WTC11 (cell line): ENCODE measurements around the gene FBXL16.

Source experiments
- ATF1 ChIP-seq: sonication (generic); formaldehyde crosslinking; IDR thresholded peaks from 2 replicates; pipeline ENCODE4 v1.8.1; 2023; ENCODE audit warnings: mild to moderate bottlenecking, moderate library complexity, missing genetic modification reagents
- ATF6 ChIP-seq: sonication (generic); formaldehyde crosslinking; IDR thresholded peaks from 2 replicates; pipeline ENCODE4 v1.8.1; 2023; ENCODE audit warnings: mild to moderate bottlenecking, missing genetic modification reagents
- CREB1 ChIP-seq: sonication (generic); formaldehyde crosslinking; IDR thresholded peaks from 2 replicates; pipeline ENCODE4 v1.8.0; 2023; ENCODE audit warnings: mild to moderate bottlenecking, missing genetic modification reagents
- MAX ChIP-seq: sonication (generic); formaldehyde crosslinking; IDR thresholded peaks from 2 replicates; pipeline ENCODE4 v1.8.0; 2022; ENCODE audit warnings: mild to moderate bottlenecking, missing genetic modification reagents
- ZNF121 ChIP-seq: sonication (generic); formaldehyde crosslinking; IDR thresholded peaks from 2 replicates; pipeline ENCODE4 v1.8.0; 2023; ENCODE audit warnings: missing genetic modification reagents
- ZNF263 ChIP-seq: sonication (generic); formaldehyde crosslinking; IDR thresholded peaks from 2 replicates; pipeline ENCODE4 v1.8.1; 2022; ENCODE audit warnings: low read depth, mild to moderate bottlenecking, moderate library complexity, missing genetic modification reagents
- TF ChIP-seq, protein P1 (sequence below): fragments of 200-600 bp; IDR thresholded peaks from 2 replicates; pipeline ENCODE4 v1.8.0; 2022; ENCODE audit warnings: antibody characterized with exemption
- TF ChIP-seq, protein P2 (sequence below): sonication (generic); formaldehyde crosslinking; IDR thresholded peaks from 2 replicates; pipeline ENCODE4 v1.8.1; 2022; ENCODE audit warnings: low read depth, mild to moderate bottlenecking, moderate library complexity, missing genetic modification reagents, borderline replicate concordance
- TF ChIP-seq, protein P3 (sequence below): sonication (generic); formaldehyde crosslinking; IDR thresholded peaks from 2 replicates; pipeline ENCODE4 v1.8.0; 2022; ENCODE audit warnings: missing genetic modification reagents

GRCh38 chr16:714558-715476, 9.2 kb upstream of the FBXL16 start, which contains the start of gene METRN:
- TF ChIP-seq, protein P1, sequence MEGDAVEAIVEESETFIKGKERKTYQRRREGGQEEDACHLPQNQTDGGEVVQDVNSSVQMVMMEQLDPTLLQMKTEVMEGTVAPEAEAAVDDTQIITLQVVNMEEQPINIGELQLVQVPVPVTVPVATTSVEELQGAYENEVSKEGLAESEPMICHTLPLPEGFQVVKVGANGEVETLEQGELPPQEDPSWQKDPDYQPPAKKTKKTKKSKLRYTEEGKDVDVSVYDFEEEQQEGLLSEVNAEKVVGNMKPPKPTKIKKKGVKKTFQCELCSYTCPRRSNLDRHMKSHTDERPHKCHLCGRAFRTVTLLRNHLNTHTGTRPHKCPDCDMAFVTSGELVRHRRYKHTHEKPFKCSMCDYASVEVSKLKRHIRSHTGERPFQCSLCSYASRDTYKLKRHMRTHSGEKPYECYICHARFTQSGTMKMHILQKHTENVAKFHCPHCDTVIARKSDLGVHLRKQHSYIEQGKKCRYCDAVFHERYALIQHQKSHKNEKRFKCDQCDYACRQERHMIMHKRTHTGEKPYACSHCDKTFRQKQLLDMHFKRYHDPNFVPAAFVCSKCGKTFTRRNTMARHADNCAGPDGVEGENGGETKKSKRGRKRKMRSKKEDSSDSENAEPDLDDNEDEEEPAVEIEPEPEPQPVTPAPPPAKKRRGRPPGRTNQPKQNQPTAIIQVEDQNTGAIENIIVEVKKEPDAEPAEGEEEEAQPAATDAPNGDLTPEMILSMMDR, result no peak
- TF ChIP-seq ATF1 (no peak), ATF6 (CRISPR knock-in tag) (no peak), ZNF121 (no peak), ZNF263 (no peak), CREB1 (CRISPR knock-in tag) (no peak), MAX (CRISPR knock-in tag) (0 out of 2 replicates have a peak, but pooled peaks have one; percentile 29)
- TF ChIP-seq, protein P2, sequence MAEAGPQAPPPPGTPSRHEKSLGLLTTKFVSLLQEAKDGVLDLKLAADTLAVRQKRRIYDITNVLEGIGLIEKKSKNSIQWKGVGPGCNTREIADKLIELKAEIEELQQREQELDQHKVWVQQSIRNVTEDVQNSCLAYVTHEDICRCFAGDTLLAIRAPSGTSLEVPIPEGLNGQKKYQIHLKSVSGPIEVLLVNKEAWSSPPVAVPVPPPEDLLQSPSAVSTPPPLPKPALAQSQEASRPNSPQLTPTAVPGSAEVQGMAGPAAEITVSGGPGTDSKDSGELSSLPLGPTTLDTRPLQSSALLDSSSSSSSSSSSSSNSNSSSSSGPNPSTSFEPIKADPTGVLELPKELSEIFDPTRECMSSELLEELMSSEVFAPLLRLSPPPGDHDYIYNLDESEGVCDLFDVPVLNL (CRISPR knock-in tag), result no peak
- TF ChIP-seq, protein P3, sequence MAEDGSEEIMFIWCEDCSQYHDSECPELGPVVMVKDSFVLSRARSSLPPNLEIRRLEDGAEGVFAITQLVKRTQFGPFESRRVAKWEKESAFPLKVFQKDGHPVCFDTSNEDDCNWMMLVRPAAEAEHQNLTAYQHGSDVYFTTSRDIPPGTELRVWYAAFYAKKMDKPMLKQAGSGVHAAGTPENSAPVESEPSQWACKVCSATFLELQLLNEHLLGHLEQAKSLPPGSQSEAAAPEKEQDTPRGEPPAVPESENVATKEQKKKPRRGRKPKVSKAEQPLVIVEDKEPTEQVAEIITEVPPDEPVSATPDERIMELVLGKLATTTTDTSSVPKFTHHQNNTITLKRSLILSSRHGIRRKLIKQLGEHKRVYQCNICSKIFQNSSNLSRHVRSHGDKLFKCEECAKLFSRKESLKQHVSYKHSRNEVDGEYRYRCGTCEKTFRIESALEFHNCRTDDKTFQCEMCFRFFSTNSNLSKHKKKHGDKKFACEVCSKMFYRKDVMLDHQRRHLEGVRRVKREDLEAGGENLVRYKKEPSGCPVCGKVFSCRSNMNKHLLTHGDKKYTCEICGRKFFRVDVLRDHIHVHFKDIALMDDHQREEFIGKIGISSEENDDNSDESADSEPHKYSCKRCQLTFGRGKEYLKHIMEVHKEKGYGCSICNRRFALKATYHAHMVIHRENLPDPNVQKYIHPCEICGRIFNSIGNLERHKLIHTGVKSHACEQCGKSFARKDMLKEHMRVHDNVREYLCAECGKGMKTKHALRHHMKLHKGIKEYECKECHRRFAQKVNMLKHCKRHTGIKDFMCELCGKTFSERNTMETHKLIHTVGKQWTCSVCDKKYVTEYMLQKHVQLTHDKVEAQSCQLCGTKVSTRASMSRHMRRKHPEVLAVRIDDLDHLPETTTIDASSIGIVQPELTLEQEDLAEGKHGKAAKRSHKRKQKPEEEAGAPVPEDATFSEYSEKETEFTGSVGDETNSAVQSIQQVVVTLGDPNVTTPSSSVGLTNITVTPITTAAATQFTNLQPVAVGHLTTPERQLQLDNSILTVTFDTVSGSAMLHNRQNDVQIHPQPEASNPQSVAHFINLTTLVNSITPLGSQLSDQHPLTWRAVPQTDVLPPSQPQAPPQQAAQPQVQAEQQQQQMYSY, result no peak
